Astrocyte (in vitro differentiated cells and primary cell): ENCODE data around the gene ZMIZ1. TPM values are rescaled to one million over a fixed set of nuclear protein-coding genes. Genes with fewer than 3 reads are reported as not detected.
A peak's percentile ranks its signal among the peaks of the same experiment; 100 is the strongest.

Experiments used
- DNase-seq: peaks from one replicate; pipeline ENCODE4 v3.0.0-alpha.2; 2010; ENCODE audit warnings: low read depth
- FAIRE-seq: peaks from 2 replicates; lab custom pipeline; 2011; peaks lifted over from hg19 to GRCh38; lab: Jason Lieb, UNC
- H2AFZ ChIP-seq: 2 replicates; pipeline ENCODE4 v1.6.0; 2012; ENCODE audit warnings: low read depth, low read length, inconsistent platforms
- H3K27ac ChIP-seq: 2 replicates; pipeline ENCODE4 v1.5.1; 2011; ENCODE audit warnings: low read depth, low read length, inconsistent platforms
- H3K27me3 ChIP-seq: 2 replicates; pipeline ENCODE4 v1.6.0; 2011; ENCODE audit warnings: low read length, inconsistent platforms; ENCODE audit not compliant: insufficient read depth
- H3K36me3 ChIP-seq: 2 replicates; pipeline ENCODE4 v1.5.1; 2011; ENCODE audit warnings: low read length, inconsistent platforms; ENCODE audit not compliant: insufficient read depth
- H3K4me1 ChIP-seq: 2 replicates; pipeline ENCODE4 v1.5.1; 2011; ENCODE audit warnings: low read length, inconsistent platforms; ENCODE audit not compliant: insufficient read depth
- H3K4me2 ChIP-seq: 2 replicates; pipeline ENCODE4 v1.6.0; 2012; ENCODE audit warnings: low read length, inconsistent platforms
- H3K4me3 ChIP-seq: 2 replicates; pipeline ENCODE4 v1.5.1; 2011; ENCODE audit warnings: low read depth, mild to moderate bottlenecking, low read length, inconsistent platforms; ENCODE audit not compliant: insufficient read depth
- H3K79me2 ChIP-seq: 2 replicates; pipeline ENCODE4 v1.6.0; 2012; ENCODE audit warnings: mild to moderate bottlenecking, low read length, inconsistent platforms; ENCODE audit not compliant: insufficient read depth
- H3K9ac ChIP-seq: 2 replicates; pipeline ENCODE4 v1.6.0; 2012; ENCODE audit warnings: mild to moderate bottlenecking, low read length, inconsistent platforms
- H3K9me3 ChIP-seq: 2 replicates; pipeline ENCODE4 v1.5.1; 2012; ENCODE audit warnings: low read depth, mild to moderate bottlenecking, low read length, inconsistent platforms; ENCODE audit not compliant: insufficient read depth
- H4K20me1 ChIP-seq: 2 replicates; pipeline ENCODE4 v1.6.0; 2012; ENCODE audit warnings: low read length, inconsistent platforms; ENCODE audit not compliant: insufficient read depth
- H3K27ac Mint-ChIP-seq: one replicate; pipeline ENCODE4 v1.8.0; 2021; ENCODE audit warnings: mild to moderate bottlenecking, mixed read lengths; ENCODE audit not compliant: unreplicated experiment
- H3K27me3 Mint-ChIP-seq: one replicate; pipeline ENCODE4 v1.8.0; 2021; ENCODE audit warnings: low read depth, mixed read lengths; ENCODE audit not compliant: unreplicated experiment
- H3K36me3 Mint-ChIP-seq: one replicate; pipeline ENCODE4 v1.8.0; 2021; ENCODE audit warnings: low read depth, mixed read lengths; ENCODE audit not compliant: unreplicated experiment
- H3K4me1 Mint-ChIP-seq: one replicate; pipeline ENCODE4 v1.8.0; 2021; ENCODE audit warnings: low read depth, mixed read lengths; ENCODE audit not compliant: unreplicated experiment
- H3K4me3 Mint-ChIP-seq: one replicate; pipeline ENCODE4 v1.8.0; 2021; ENCODE audit warnings: mild to moderate bottlenecking, moderate library complexity, mixed read lengths; ENCODE audit not compliant: unreplicated experiment
- H3K9me3 Mint-ChIP-seq: one replicate; pipeline ENCODE4 v1.8.0; 2021; ENCODE audit warnings: mild to moderate bottlenecking, mixed read lengths; ENCODE audit not compliant: unreplicated experiment
- EZH2 ChIP-seq: IDR thresholded peaks from 2 replicates; pipeline ENCODE4 v1.6.1; 2012; ENCODE audit warnings: mild to moderate bottlenecking, low read length, inconsistent platforms; ENCODE audit not compliant: insufficient read depth
- total RNA-seq: library from RNA; stranded (reverse); gene quantifications from 2 replicates; pipeline ENCODE4 v1.2.1, GENCODE V29; 2021
- TF ChIP-seq, protein P1 (sequence below): IDR thresholded peaks from 2 replicates; pipeline ENCODE4 v1.5.1; 2011; ENCODE audit warnings: low read depth, mild to moderate bottlenecking, inconsistent platforms, low read length, moderate library complexity; ENCODE audit not compliant: insufficient read depth

The ZMIZ1 gene
- total RNA-seq, 1 donor from 2014 or later: 45.5 TPM

DNA sequence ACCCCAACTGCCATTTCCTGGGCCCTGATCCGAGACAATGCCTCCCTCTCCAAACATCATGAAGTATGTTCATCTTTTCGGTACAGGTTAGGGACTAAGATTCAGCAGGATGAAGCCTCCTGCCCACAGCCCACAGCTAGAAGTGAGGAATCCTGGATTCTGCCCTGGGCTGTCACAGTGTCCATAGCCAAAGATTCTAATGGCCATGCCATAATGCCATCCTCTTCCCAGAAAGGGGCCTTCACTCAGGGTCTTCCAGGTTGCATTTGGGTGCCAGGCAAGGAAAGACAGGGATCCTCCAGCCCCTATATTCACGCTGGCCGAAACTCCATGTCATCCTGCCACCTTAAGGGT, 15.7 kb upstream of the ZMIZ1 start:
- Histone ChIP-seq H3K9me3 (no peaks in the 10 kb centered on the region), H3K4me2 (no peak overlapping the region), H3K27me3 (peaks cover 3% of the 10 kb centered on the region), H3K4me1 (peaks cover 3% of the 10 kb centered on the region), H3K27ac (no peak overlapping the region), H3K4me3 (no peak overlapping the region), H2AFZ (peak overlapping the region; percentile 10), H3K9ac (no peak overlapping the region), H3K79me2 (no peaks in the 10 kb centered on the region), H4K20me1 (no peaks in the 10 kb centered on the region), H3K36me3 (no peaks in the 10 kb centered on the region)
- DNase-seq (no peak), FAIRE-seq (no peak)
- Mint-ChIP-seq H3K4me3 (no peak overlapping the region), H3K36me3 (no peaks in the 10 kb centered on the region), H3K4me1 (peaks cover 7% of the 10 kb centered on the region), H3K27ac (no peak overlapping the region), H3K9me3 (no peaks in the 10 kb centered on the region), H3K27me3 (peaks cover 39% of the 10 kb centered on the region)
- TF ChIP-seq EZH2: no peak
- TF ChIP-seq, protein P1, sequence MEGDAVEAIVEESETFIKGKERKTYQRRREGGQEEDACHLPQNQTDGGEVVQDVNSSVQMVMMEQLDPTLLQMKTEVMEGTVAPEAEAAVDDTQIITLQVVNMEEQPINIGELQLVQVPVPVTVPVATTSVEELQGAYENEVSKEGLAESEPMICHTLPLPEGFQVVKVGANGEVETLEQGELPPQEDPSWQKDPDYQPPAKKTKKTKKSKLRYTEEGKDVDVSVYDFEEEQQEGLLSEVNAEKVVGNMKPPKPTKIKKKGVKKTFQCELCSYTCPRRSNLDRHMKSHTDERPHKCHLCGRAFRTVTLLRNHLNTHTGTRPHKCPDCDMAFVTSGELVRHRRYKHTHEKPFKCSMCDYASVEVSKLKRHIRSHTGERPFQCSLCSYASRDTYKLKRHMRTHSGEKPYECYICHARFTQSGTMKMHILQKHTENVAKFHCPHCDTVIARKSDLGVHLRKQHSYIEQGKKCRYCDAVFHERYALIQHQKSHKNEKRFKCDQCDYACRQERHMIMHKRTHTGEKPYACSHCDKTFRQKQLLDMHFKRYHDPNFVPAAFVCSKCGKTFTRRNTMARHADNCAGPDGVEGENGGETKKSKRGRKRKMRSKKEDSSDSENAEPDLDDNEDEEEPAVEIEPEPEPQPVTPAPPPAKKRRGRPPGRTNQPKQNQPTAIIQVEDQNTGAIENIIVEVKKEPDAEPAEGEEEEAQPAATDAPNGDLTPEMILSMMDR: no peak

DNA sequence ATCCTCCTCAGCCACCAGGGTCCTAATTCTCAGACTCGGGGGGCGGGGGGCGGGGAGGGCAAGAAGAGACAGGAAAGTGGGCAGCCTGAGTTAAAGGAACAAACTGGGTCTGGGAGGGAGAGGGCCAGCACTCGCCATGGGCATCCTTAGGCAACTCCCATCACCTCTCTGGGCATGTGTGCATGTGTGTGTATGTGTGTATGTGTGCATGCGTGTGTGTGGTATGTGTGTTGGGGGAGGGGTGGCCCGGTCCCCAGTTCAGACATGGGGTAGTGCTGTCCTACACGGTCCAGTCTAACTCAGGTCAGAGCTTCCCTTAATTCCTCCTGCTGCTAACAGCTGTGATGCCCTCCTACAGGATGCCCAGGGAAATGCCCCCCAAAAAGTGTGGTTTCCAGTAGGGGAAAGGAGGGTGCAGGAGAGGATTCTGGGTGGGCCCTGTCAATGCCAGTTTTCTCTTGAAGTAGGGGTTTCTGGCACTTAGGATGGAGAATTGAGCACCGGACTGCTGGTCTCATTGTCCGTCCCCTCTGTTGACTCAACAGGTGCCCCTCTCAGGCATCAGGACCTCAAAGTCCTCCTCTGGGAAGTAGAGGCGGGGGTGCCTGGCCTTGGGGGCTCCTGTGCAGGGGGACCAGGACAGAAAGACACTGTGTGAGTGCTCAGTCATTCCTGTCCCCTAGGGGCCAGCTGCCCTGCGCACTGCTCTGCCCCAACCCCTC, 15.1 kb upstream of the ZMIZ1 start:
- FAIRE-seq: no peak
- H3K27ac ChIP-seq: no peak overlapping the region
- H3K4me1 Mint-ChIP-seq: peaks cover 7% of the 10 kb centered on the region

More for the DNA sequence above, 15.1 kb upstream of the ZMIZ1 start:
- Histone ChIP-seq H3K9ac (no peak overlapping the region), H3K79me2 (no peaks in the 10 kb centered on the region), H3K4me3 (no peak overlapping the region), H4K20me1 (no peaks in the 10 kb centered on the region), H3K9me3 (no peaks in the 10 kb centered on the region), H3K27me3 (peaks cover 3% of the 10 kb centered on the region), H3K4me1 (peaks cover 3% of the 10 kb centered on the region), H3K36me3 (no peaks in the 10 kb centered on the region), H3K4me2 (no peak overlapping the region), H2AFZ (no peak overlapping the region)
- Mint-ChIP-seq H3K4me3 (no peak overlapping the region), H3K36me3 (no peaks in the 10 kb centered on the region), H3K9me3 (no peaks in the 10 kb centered on the region), H3K27ac (no peak overlapping the region), H3K27me3 (peaks cover 44% of the 10 kb centered on the region)
- TF ChIP-seq EZH2: no peak
- TF ChIP-seq, protein P1: no peak
- DNase-seq: no peak
